ENCODE data around the gene ART1. TPM values are rescaled to one million over a fixed set of nuclear protein-coding genes. Genes with fewer than 3 reads are reported as not detected.

The ART1 gene
- total and polyA plus RNA-seq, 4 experiments from 2014 or later = not detected

DNA sequence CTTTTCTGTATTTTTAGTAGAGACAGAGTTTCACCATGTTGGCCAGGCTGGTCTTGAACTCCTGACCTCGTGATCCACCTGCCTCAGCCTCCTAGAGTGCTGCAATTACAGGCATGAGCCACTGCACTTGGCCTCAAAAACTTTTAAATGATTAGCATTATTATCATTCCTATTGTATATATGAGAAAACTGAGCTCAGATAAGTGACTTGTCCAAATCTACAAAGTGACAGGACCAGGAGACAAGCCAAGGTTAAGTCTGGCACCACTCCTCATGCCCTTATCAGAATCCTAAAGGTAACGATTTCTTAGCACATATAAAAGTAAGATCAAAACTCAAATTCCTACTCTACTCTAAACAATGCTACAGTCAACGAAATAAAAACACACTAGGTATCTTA lies 58.5 kb downstream of the ART1 start:
- intact Hi-C loops (cut with micrococcal nuclease) = loop anchor here (5.0 kb wide), 1 partner anchor 104 kb away; the partner anchor contains the start of gene PGAP2
- H3K27ac ChIP-seq (ENCODE audit: low read depth, low read length) = no peak overlapping the region
- no peaks in the 10 kb centered on the region for H3K4me1 ChIP-seq (ENCODE audit: insufficient read depth, low read length)
- no peak for DNase-seq
- H3K36me3 ChIP-seq (ENCODE audit: insufficient read depth, low read length) = peaks cover 60% of the 10 kb centered on the region
- Mint-ChIP-seq H3K9me3 (peaks cover 0 to 2% (median 0%) of the 10 kb centered on the region in 8 donors), H3K27me3 (no peaks in the 10 kb centered on the region), H3K36me3 (peaks cover 52 to 77% of the 10 kb centered on the region in 2 donors), H3K27ac (peak overlapping the region in 2 of 7 donors; percentile 13 to 76), H3K4me3 (no peak overlapping the region), H3K4me1 (peaks cover 0 to 8% (median 0%) of the 10 kb centered on the region in 4 donors)
- H3K27me3 ChIP-seq (ENCODE audit: insufficient read depth, low read length) = no peaks in the 10 kb centered on the region
- H3K9me3 ChIP-seq (ENCODE audit: control insufficient read depth in 1 of 2, low read length in 2 of 2) = no peaks in the 10 kb centered on the region
- no peak overlapping the region for H3K4me3 ChIP-seq (ENCODE audit: low read length in 2 of 2)
- ChIA-PET POLR2A (ENCODE audit: partially characterized antibody) (no interaction called here), CTCF (ENCODE audit: partially characterized antibody) (no interaction called here)

- H3K4me3 ChIP-seq (ENCODE audit: low read length in 2 of 2) = no peak overlapping the region
- H3K9me3 ChIP-seq (ENCODE audit: control insufficient read depth in 1 of 2, low read length in 2 of 2) = no peaks in the 10 kb centered on the region
- peaks cover 46% of the 10 kb centered on the region for H3K36me3 ChIP-seq (ENCODE audit: insufficient read depth, low read length)
- Mint-ChIP-seq H3K27me3 (no peaks in the 10 kb centered on the region), H3K4me3 (no peak overlapping the region), H3K27ac (peak overlapping the region in 1 of 7 donors; percentile 7), H3K4me1 (peaks cover 0 to 2% (median 0%) of the 10 kb centered on the region in 4 donors), H3K9me3 (no peaks in the 10 kb centered on the region), H3K36me3 (peaks cover 36 to 79% of the 10 kb centered on the region in 2 donors)
- ChIA-PET POLR2A (ENCODE audit: partially characterized antibody) (no interaction called here), CTCF (ENCODE audit: partially characterized antibody) (no interaction called here)
- no peak overlapping the region for H3K27ac ChIP-seq (ENCODE audit: low read depth, low read length)
- no peaks in the 10 kb centered on the region for H3K4me1 ChIP-seq (ENCODE audit: insufficient read depth, low read length)
- DNase-seq = no peak
- no peaks in the 10 kb centered on the region for H3K27me3 ChIP-seq (ENCODE audit: insufficient read depth, low read length)
- intact Hi-C loops (cut with micrococcal nuclease) = no loop called here
These were observed 62.2 kb downstream of the ART1 start for GRCh38 chr11:3707176-3707575.

GRCh38 chr11:3709977-3710376 lies 65.0 kb downstream of the ART1 start:
- Histone ChIP-seq H3K36me3 (ENCODE audit: insufficient read depth, low read length) (peaks cover 55% of the 10 kb centered on the region), H3K27ac (ENCODE audit: low read depth, low read length) (no peak overlapping the region), H3K27me3 (ENCODE audit: insufficient read depth, low read length) (no peaks in the 10 kb centered on the region), H3K4me1 (ENCODE audit: insufficient read depth, low read length) (no peaks in the 10 kb centered on the region), H3K9me3 (ENCODE audit: control insufficient read depth in 1 of 2, low read length in 2 of 2) (no peaks in the 10 kb centered on the region), H3K4me3 (ENCODE audit: low read length in 2 of 2) (no peak overlapping the region)
- Mint-ChIP-seq H3K4me3 (no peak overlapping the region), H3K9me3 (no peaks in the 10 kb centered on the region), H3K4me1 (peaks cover 0 to 4% (median 1%) of the 10 kb centered on the region in 4 donors), H3K27ac (peak overlapping the region in 1 of 7 donors; percentile 12), H3K27me3 (no peaks in the 10 kb centered on the region), H3K36me3 (peaks cover 48 to 82% of the 10 kb centered on the region in 2 donors)
- DNase-seq = no peak
- ChIA-PET POLR2A (ENCODE audit: partially characterized antibody) (no interaction called here), CTCF (ENCODE audit: partially characterized antibody) (no interaction called here)
- intact Hi-C loops (cut with micrococcal nuclease) = no loop called here

DNA sequence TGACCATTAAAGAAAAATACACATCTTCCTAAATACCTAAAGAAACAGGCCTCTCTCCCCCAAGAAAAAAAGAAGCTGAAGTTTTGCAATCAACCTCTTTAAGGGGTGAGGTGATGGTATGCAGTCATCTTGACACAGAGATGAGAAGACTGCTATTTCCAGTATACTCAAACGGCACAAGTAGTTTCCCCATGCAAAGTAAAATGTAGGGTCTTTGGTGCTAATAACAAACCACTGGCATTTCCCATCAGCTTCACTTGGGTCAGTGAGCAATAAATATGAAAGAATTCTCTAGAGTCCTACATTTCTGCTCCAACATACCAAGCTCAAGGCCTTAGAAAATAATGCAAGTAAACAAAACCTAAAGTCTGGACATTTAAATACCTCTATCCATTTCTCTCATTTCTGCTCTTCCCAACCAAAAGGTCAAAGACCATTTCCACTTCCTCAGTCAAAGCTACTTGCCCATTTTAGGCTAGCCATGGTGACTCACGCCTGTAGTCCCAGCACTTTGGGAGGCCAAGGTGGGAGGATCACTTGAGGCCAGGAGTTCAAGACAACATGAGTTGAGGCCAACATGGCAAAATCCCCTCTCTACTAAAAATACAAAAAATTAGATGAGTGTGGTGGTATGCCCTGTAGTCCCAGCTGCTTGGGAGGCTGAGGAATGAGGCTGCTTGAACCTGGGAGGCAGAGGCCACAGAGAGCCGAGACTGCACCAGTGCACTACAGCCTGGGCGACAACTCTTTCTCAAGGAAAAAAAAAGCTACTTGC lies 65.7 kb downstream of the ART1 start:
- no peaks in the 10 kb centered on the region for H3K4me1 ChIP-seq (ENCODE audit: insufficient read depth, low read length)
- Mint-ChIP-seq H3K9me3 (no peaks in the 10 kb centered on the region), H3K27me3 (no peaks in the 10 kb centered on the region), H3K36me3 (peaks cover 46 to 82% of the 10 kb centered on the region in 2 donors), H3K27ac (peak overlapping the region in 6 of 7 donors; percentile 17 to 92 (median 83)), H3K4me1 (peaks cover 0 to 4% (median 1%) of the 10 kb centered on the region in 4 donors), H3K4me3 (no peak overlapping the region)
- intact Hi-C loops (cut with micrococcal nuclease) = no loop called here
- H3K27ac ChIP-seq (ENCODE audit: low read depth, low read length) = no peak overlapping the region
- H3K9me3 ChIP-seq (ENCODE audit: control insufficient read depth in 1 of 2, low read length in 2 of 2) = no peaks in the 10 kb centered on the region
- H3K36me3 ChIP-seq (ENCODE audit: insufficient read depth, low read length) = peaks cover 54% of the 10 kb centered on the region
- no peaks in the 10 kb centered on the region for H3K27me3 ChIP-seq (ENCODE audit: insufficient read depth, low read length)
- CTCF ChIA-PET (ENCODE audit: partially characterized antibody) = interaction anchor here (1.0 kb wide), 1 partner anchor 62 kb away, joined by 3 read pairs; no protein-coding TSS in a partner anchor
- DNase-seq = no peak
- H3K4me3 ChIP-seq (ENCODE audit: low read length in 2 of 2) = no peak overlapping the region
- POLR2A ChIA-PET (ENCODE audit: partially characterized antibody) = interaction anchor here (1.0 kb wide), 1 partner anchor 98 kb away, joined by 4 read pairs; no protein-coding TSS in a partner anchor

- H3K36me3 ChIP-seq (ENCODE audit: insufficient read depth, low read length) = peaks cover 59% of the 10 kb centered on the region
- intact Hi-C loops (cut with micrococcal nuclease) = no loop called here
- H3K9me3 Mint-ChIP-seq = no peaks in the 10 kb centered on the region
- peaks cover 0 to 4% (median 2%) of the 10 kb centered on the region in 4 donors for H3K4me1 Mint-ChIP-seq
- no peaks in the 10 kb centered on the region for H3K4me1 ChIP-seq (ENCODE audit: insufficient read depth, low read length)
- H3K27ac Mint-ChIP-seq = peak overlapping the region in 1 of 7 donors; percentile 62
- ChIA-PET CTCF (ENCODE audit: partially characterized antibody) (no interaction called here), POLR2A (ENCODE audit: partially characterized antibody) (interaction anchor here (0.6 kb wide), 1 partner anchor 51 kb away, joined by 4 read pairs; no protein-coding TSS in a partner anchor)
- no peak for DNase-seq
- H3K27ac ChIP-seq (ENCODE audit: low read depth, low read length) = no peak overlapping the region
- H3K27me3 Mint-ChIP-seq = no peaks in the 10 kb centered on the region
- H3K4me3 ChIP-seq (ENCODE audit: low read length in 2 of 2) = no peak overlapping the region
- H3K27me3 ChIP-seq (ENCODE audit: insufficient read depth, low read length) = no peaks in the 10 kb centered on the region
- no peak overlapping the region for H3K4me3 Mint-ChIP-seq
- no peaks in the 10 kb centered on the region for H3K9me3 ChIP-seq (ENCODE audit: control insufficient read depth in 1 of 2, low read length in 2 of 2)
- peaks cover 45 to 74% of the 10 kb centered on the region in 2 donors for H3K36me3 Mint-ChIP-seq
These were observed 67.3 kb downstream of the ART1 start for GRCh38 chr11:3712274-3712673.

Other genes starting within 250 kb of the ART1 start
- not detected for gene ART5, start 3.1 kb upstream of the ART1 start, total RNA-seq
- not detected for gene ART5, start 3.1 kb upstream of the ART1 start, polyA plus RNA-seq
- gene CHRNA10, start 26.3 kb downstream of the ART1 start, total RNA-seq = 1 to 10 TPM; 4.6 to 5.5 TPM
- under 1 TPM in 1 of 2 donors, not detected in 1; 0.11 TPM for gene CHRNA10, start 26.3 kb downstream of the ART1 start, polyA plus RNA-seq
- gene NUP98, start 152.4 kb downstream of the ART1 start, total RNA-seq = 100 to 1,000 TPM; 109 to 112 TPM
- gene NUP98, start 152.4 kb downstream of the ART1 start, polyA plus RNA-seq = 10 to 100 TPM; 31.9 to 51.8 TPM
- 10 to 100 TPM; 18.4 to 20.7 TPM for gene PGAP2, start 163.4 kb downstream of the ART1 start, total RNA-seq
- gene PGAP2, start 163.4 kb downstream of the ART1 start, polyA plus RNA-seq = 10 to 100 TPM; 16.2 to 18.6 TPM
- 100 to 1,000 TPM in 1 of 2 experiments, 10 to 100 TPM in 1; 99.4 to 103 TPM for gene RHOG, start 195.8 kb downstream of the ART1 start, total RNA-seq
- gene RHOG, start 195.8 kb downstream of the ART1 start, polyA plus RNA-seq = 100 to 1,000 TPM; 124 to 228 TPM
- 10 to 100 TPM; 87.1 to 87.4 TPM for gene STIM1, start 210.5 kb downstream of the ART1 start, total RNA-seq
- 10 to 100 TPM; 27.7 to 43.8 TPM for gene STIM1, start 210.5 kb downstream of the ART1 start, polyA plus RNA-seq